GM12801 (cell line): ENCODE measurements around the gene FRS2.

Experiments used
- TF ChIP-seq, protein P1 (sequence below): IDR thresholded peaks from one replicate; pipeline ENCODE4 v1.5.1; 2011; ENCODE audit warnings: control low read depth; ENCODE audit not compliant: insufficient read length; ENCODE audit errors: extremely low read depth

The FRS2 gene

DNA sequence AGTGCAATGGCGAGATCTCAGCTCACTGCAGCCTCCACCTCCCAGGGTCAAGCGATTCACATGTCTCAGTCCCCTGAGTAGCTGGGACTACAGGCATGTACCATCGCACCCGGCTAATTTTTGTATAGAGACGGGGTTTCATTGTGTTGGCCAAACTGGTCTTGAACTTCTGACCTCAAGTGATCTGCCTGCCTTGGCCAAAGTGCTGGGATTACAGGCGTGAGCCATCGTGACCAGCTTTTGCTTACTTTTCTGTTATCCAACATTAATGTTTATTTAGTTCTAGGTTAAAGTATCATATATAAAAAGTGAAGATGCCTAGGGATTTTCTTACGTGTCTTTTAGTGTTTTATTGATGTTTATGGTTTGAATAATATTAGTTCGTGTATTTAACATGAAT is 86.2 kb downstream of the FRS2 start:
- TF ChIP-seq, protein P1, sequence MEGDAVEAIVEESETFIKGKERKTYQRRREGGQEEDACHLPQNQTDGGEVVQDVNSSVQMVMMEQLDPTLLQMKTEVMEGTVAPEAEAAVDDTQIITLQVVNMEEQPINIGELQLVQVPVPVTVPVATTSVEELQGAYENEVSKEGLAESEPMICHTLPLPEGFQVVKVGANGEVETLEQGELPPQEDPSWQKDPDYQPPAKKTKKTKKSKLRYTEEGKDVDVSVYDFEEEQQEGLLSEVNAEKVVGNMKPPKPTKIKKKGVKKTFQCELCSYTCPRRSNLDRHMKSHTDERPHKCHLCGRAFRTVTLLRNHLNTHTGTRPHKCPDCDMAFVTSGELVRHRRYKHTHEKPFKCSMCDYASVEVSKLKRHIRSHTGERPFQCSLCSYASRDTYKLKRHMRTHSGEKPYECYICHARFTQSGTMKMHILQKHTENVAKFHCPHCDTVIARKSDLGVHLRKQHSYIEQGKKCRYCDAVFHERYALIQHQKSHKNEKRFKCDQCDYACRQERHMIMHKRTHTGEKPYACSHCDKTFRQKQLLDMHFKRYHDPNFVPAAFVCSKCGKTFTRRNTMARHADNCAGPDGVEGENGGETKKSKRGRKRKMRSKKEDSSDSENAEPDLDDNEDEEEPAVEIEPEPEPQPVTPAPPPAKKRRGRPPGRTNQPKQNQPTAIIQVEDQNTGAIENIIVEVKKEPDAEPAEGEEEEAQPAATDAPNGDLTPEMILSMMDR: no peak

DNA sequence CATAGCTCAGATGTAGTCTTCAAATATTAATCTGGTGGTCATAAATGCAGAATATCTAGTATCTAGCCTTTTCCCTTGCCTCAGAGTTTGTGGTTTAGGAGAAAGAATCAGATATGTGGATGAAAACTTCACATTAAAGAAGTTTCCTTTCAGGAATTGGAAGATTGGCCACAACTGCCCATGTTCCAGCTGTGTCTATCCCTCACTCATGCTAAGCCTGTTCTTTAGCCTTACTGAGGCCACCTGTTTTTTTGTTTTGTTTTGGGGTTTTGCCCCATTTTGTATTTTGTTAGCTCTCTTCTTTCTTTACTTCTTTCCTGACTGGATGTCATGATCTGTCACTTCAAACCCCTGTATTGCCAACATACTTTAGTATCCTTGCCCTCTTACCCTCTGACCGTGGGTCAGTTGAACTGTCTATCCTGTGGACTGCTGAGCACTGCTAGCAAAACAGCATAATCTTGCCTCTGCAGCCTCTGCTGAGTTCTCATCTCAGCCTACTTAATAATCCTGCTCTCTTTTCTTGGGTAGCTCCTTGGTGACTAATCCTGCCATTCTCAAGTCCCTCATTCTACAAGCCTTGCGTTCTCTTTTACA is 93.1 kb downstream of the FRS2 start:
- TF ChIP-seq, protein P1: no peak

DNA sequence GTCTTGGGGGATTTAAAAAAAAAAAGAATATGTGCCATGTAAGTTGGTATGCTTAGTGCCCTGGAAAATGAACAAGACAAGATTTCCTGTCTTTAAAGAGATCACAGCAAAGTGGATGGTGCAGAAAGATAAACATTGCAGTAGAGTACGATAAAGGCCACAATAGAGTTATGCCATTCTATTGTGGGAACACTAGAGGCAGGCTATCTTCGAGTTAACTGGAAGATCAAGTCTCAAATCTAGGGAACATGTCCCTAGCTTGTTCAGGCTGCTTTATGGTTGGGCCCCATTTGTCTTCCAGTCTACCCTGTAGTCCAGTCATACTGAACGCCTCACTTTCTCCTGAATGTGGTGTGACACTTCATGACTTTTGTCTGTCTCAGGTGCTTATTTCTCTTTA is 96.4 kb downstream of the FRS2 start:
- TF ChIP-seq, protein P1: no peak

DNA sequence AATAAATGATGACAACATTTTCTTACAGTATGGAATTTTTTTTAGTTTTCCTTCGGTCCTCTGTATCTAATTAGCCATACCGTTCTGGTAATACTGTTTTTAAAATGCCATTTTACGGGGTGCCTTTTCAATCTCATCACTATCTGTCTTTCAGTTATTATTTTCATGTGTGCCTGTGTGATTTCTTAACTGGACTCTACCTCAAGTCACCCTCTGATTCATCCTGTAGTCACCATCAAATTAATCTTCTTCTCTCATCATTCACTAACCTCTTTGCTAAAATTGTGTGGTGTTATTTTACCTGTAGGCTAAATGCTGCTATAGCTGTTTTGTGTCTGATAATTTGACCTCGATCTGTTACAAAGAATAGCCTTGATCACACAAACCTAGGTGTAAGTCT is 99.0 kb downstream of the FRS2 start:
- TF ChIP-seq, protein P1: no peak

DNA sequence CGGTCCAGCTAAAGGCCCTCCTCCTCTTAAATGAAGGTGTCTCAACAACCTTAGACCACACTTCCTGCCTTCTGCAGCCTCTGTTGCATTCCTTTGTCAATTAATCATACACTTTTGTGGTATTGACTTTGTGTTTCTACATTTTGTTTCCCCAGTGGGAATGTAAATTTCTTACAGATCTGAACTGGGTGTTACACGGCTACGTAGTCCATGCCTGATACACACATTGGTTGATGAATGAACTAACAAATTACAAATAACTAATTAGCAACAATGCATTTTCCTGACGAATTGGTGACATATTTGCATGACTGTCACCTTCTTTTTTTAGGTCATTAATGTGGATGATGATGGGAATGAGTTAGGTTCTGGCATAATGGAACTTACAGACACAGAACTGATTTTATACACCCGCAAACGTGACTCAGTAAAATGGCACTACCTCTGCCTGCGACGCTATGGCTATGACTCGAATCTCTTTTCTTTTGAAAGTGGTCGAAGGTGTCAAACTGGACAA is 99.9 kb downstream of the FRS2 start:
- TF ChIP-seq, protein P1: no peak

DNA sequence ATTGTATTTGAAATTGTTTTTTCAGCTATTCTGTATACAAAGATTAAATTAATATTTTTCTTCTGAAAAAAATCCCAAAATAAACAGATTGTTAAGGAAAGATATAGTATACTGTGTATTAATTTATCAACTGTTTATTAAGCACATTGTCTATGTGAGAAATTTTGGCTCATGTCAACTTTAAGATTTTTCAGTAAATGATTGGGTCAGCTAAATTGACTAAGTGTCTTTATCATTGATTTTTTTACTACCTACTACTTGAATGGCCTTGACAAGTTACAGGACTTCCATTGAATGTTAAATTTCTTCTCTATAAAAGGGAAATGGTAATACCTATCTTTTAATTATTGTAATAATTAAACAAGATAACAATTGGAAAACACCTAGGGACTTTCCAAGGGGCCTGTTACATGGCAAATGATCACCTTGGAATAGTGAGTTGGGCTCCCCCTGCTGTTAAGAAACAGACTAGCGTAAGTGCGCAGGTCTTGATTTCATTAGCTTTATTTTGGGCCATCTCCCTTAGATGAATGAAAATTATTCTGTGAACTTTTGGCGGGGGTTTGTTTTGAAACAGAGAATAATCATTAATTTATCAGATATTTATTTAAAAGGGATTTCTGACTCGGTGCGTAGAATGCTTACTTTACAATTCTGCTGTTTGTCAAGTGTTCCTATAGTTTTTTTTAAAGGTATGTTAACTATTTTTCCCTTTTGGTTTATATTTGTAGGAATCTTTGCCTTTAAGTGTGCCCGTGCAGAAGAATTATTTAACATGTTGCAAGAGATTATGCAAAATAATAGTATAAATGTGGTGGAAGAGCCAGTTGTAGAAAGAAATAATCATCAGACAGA is 100.6 kb downstream of the FRS2 start:
- TF ChIP-seq, protein P1: no peak

DNA sequence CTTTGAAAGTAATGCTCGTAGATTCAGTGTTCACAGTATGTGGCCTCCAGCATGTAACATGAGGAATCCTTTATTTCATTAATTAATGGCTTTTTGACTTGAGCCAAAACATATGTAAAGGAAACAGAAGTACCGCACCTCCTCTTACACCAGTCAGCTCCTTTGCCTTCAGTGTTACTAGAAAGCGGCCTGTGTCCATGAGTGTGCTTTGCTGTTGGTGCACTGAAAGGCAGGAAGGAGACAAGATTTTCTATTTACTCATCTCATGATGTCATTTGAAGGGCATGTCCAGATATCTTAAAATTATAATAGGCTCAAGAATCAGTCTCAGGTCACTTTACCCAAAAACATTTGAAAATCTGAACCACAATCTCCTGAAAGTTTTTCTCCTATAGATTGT is 105.2 kb downstream of the FRS2 start:
- TF ChIP-seq, protein P1: no peak
